B cell (primary cell): Measurements from ENCODE around the gene KISS1. TPM values are rescaled to one million over a fixed set of nuclear protein-coding genes. Genes with fewer than 3 reads are reported as not detected.

Experiments used
- ATAC-seq: fragments of 200-7000 bp; cut with Tn5 transposase; one replicate; pipeline ENCODE4 v1.10.0; 2021; ENCODE audit warnings: low read depth, mild to moderate bottlenecking, moderate number of reproducible peaks, moderate library complexity
- CTCF ChIA-PET: fragments of 350-600 bp; sonication (Branson Sonifier 250); formaldehyde crosslinking; loops from one replicate; lab custom pipeline; 2021; ENCODE audit warnings: antibody characterized with exemption, inconsistent platforms; lab: Charles Lee
- POLR2A ChIA-PET: fragments of 350-600 bp; sonication (Branson Sonifier 250); formaldehyde crosslinking; loops from one replicate; lab custom pipeline; 2021; ENCODE audit warnings: antibody characterized with exemption; lab: Charles Lee
- DNase-seq: peaks from one replicate; pipeline ENCODE4 v3.0.0; 2013
- H2AFZ ChIP-seq: 2 replicates; pipeline ENCODE4 v1.6.1; 2012; ENCODE audit warnings: mild to moderate bottlenecking, low read depth, low read length; ENCODE audit not compliant: insufficient read depth, poor library complexity, severe bottlenecking
- H3K27ac ChIP-seq, 2 donors: 1 replicate in 1 of 2; 2 replicates in 1 of 2; pipeline ENCODE4 v1.5.1; 2012 to 2013; ENCODE audit warnings: low read length in 2 of 2, mild to moderate bottlenecking in 2 of 2, moderate library complexity in 1 of 2
- H3K27me3 ChIP-seq, 4 experiments: fragments of 200-600 bp in 1 of 4; sonication (generic) in 1 of 4; replicated peaks in 1 of 4; 1 replicate in 2 of 4; 2 replicates in 2 of 4; pipeline versions ENCODE4 v1.6.1 to v1.7.0; 2013 to 2016; ENCODE audit warnings: low read length in 3 of 4, mild to moderate bottlenecking in 2 of 4, mixed read lengths in 1 of 4, moderate library complexity in 1 of 4; ENCODE audit not compliant: insufficient read depth in 4 of 4, control insufficient read depth in 3 of 4; ENCODE audit errors: control extremely low read depth in 1 of 4
- H3K36me3 ChIP-seq, 2 experiments: replicated peaks in 1 of 2; 1 replicate in 1 of 2; 2 replicates in 1 of 2; pipeline versions ENCODE4 v1.6.1 to v1.7.1; 2013; ENCODE audit warnings: low read length in 1 of 2; ENCODE audit not compliant: insufficient read depth in 2 of 2, control insufficient read depth in 1 of 2; ENCODE audit errors: control extremely low read depth in 1 of 2, extremely low read depth in 1 of 2
- H3K4me1 ChIP-seq, 2 donors: fragments of 200-600 bp in 1 of 2; sonication (generic) in 1 of 2; 1 replicate in 1 of 2; 2 replicates in 1 of 2; pipeline versions ENCODE4 v1.5.1 to v1.6.1; 2013 to 2017; ENCODE audit warnings: low read length in 2 of 2; ENCODE audit not compliant: control insufficient read depth in 2 of 2, insufficient read depth in 2 of 2
- H3K4me2 ChIP-seq: replicated peaks from 2 replicates; pipeline ENCODE3; 2012; ENCODE audit warnings: mild to moderate bottlenecking, low read depth, low read length; ENCODE audit not compliant: poor library complexity, severe bottlenecking
- H3K4me3 ChIP-seq, 5 experiments: fragments of 200-600 bp in 1 of 5; sonication (generic) in 1 of 5; 1 replicate in 3 of 5; 2 replicates in 2 of 5; pipeline versions ENCODE4 v1.5.1 to v1.7.0; 2011 to 2016; ENCODE audit warnings: low read length in 4 of 5, mild to moderate bottlenecking in 4 of 5, low read depth in 2 of 5, control low read depth in 1 of 5, moderate library complexity in 1 of 5; ENCODE audit not compliant: insufficient read depth in 1 of 5; ENCODE audit errors: control extremely low read depth in 1 of 5, extremely low read depth in 1 of 5
- H3K79me2 ChIP-seq: fragments of 200-600 bp; sonication (generic); one replicate; pipeline ENCODE4 v1.6.0; 2016; ENCODE audit warnings: low read length; ENCODE audit not compliant: control insufficient read depth, insufficient read depth
- H3K9ac ChIP-seq: fragments of 200-600 bp; sonication (generic); 2 replicates; pipeline ENCODE4 v1.6.1; 2017; ENCODE audit warnings: mild to moderate bottlenecking, low read length, moderate library complexity
- H3K9me3 ChIP-seq, 3 donors: one replicate each; pipeline versions ENCODE4 v1.6.1 to v1.7.1; 2013; ENCODE audit warnings: low read length in 2 of 3; ENCODE audit not compliant: control insufficient read depth in 2 of 3, insufficient read depth in 1 of 3; ENCODE audit errors: control extremely low read depth in 1 of 3
- H4K20me1 ChIP-seq: 2 replicates; pipeline ENCODE4 v1.6.0; 2012; ENCODE audit warnings: mild to moderate bottlenecking, low read length; ENCODE audit not compliant: insufficient read depth, control insufficient read depth, poor library complexity, severe bottlenecking
- H3K27ac Mint-ChIP-seq: one replicate; pipeline ENCODE4 v1.8.0; 2021; ENCODE audit warnings: mixed read lengths
- H3K27me3 Mint-ChIP-seq: one replicate; pipeline ENCODE4 v1.8.0; 2021; ENCODE audit warnings: mixed read lengths
- H3K4me1 Mint-ChIP-seq: one replicate; pipeline ENCODE4 v1.8.0; 2021; ENCODE audit warnings: mixed read lengths
- H3K4me3 Mint-ChIP-seq: one replicate; pipeline ENCODE4 v1.8.0; 2021; ENCODE audit warnings: mixed read lengths
- H3K9me3 Mint-ChIP-seq: one replicate; pipeline ENCODE4 v1.8.0; 2022; ENCODE audit warnings: mixed read lengths; ENCODE audit not compliant: insufficient read depth
- CTCF ChIP-seq: fragments of 200-600 bp; IDR thresholded peaks from one replicate; pipeline ENCODE4 v1.8.0; 2022; ENCODE audit warnings: antibody characterized with exemption, mild to moderate bottlenecking
- EZH2 ChIP-seq: IDR thresholded peaks from 2 replicates; pipeline ENCODE4 v1.6.1; 2012; ENCODE audit warnings: borderline replicate concordance, low read depth, mild to moderate bottlenecking, moderate library complexity, low read length; ENCODE audit not compliant: insufficient read depth, poor library complexity, severe bottlenecking
- WGBS: methylation state at CpG from one replicate; pipeline ENCODE4 v1.1.5; 2013; ENCODE audit warnings: missing lambda C conversion rate; ENCODE audit not compliant: insufficient coverage; 5-methylcytosine and 5-hydroxymethylcytosine counted together
- intact Hi-C: fragments of 100-400 bp; cut with micrococcal nuclease; formaldehyde crosslinking; loops from one replicate; pipeline ENCODE4 v1.10.0; 2022
- polyA plus RNA-seq: library from polyadenylated mRNA; depleted of rRNA; stranded (reverse); fragments of >200 nt; gene quantifications from 2 replicates; pipeline ENCODE4 v1.2.3, GENCODE V29; 2012
- total RNA-seq, 2 donors: library from RNA; stranded (reverse); fragments of 120-200 nt in 1 of 2; gene quantifications; 1 replicate in 1 of 2; 2 replicates in 1 of 2; pipeline versions ENCODE4 v1.2.3 to v1.2.4, GENCODE V29; 2013 to 2022

The KISS1 gene
- total and polyA plus RNA-seq, 2 donors (not counting 1 experiment from before 2014, with no cell fraction given): not detected

GRCh38 chr1:204167730-204168129 lies 28.6 kb downstream of the KISS1 start:
- peaks cover 10% of the 10 kb centered on the region for H3K27me3 Mint-ChIP-seq
- ATAC-seq: no peak
- H2AFZ ChIP-seq: no peak overlapping the region
- H3K27me3 ChIP-seq: peaks cover 0 to 9% (median 2%) of the 10 kb centered on the region in 4 experiments
- no peak for TF ChIP-seq CTCF
- no peak for TF ChIP-seq EZH2
- H3K4me1 ChIP-seq: no peaks in the 10 kb centered on the region
- no peak overlapping the region for H3K4me3 Mint-ChIP-seq
- intact Hi-C loops: no loop called here
- H3K9ac ChIP-seq: no peak overlapping the region
- no peak overlapping the region for H3K27ac ChIP-seq
- ChIA-PET CTCF (interaction anchor here (1.1 to 1.5 kb wide), 4 partner anchors 11 to 195 kb away, joined by 3 to 5 read pairs (median 4); partner anchors contain the start of gene ETNK2), POLR2A (no interaction called here)
- DNase-seq: no peak
- no peak overlapping the region for H3K4me2 ChIP-seq
- H3K9me3 Mint-ChIP-seq: peaks cover 12% of the 10 kb centered on the region
- no peak overlapping the region for H3K4me3 ChIP-seq
- H4K20me1 ChIP-seq: no peaks in the 10 kb centered on the region
- no peaks in the 10 kb centered on the region for H3K4me1 Mint-ChIP-seq
- H3K36me3 ChIP-seq: no peaks in the 10 kb centered on the region
- H3K79me2 ChIP-seq: no peaks in the 10 kb centered on the region
- WGBS: 88% methylated on average over 3 of the region's 5 CpGs
- H3K9me3 ChIP-seq: peaks cover 11 to 41% (median 37%) of the 10 kb centered on the region in 3 donors
- H3K27ac Mint-ChIP-seq: no peak overlapping the region

GRCh38 chr1:204166219-204166618 lies 30.1 kb downstream of the KISS1 start, which contains the start of gene REN:
TSS of gene REN (minus strand) at chr1:204166337. CDS start at chr1:204166293, 44 bp downstream.
- ATAC-seq: no peak
- Histone ChIP-seq H3K79me2 (no peaks in the 10 kb centered on the region), H3K4me2 (no peak within 1 kb of the TSS), H4K20me1 (no peaks in the 10 kb centered on the region), H3K9me3 (peaks cover 11 to 33% (median 31%) of the 10 kb centered on the region in 3 donors), H2AFZ (no peak within 1 kb of the TSS), H3K27ac (no peak within 1 kb of the TSS), H3K4me1 (no peaks in the 10 kb centered on the region), H3K4me3 (no peak within 1 kb of the TSS), H3K36me3 (no peaks in the 10 kb centered on the region), H3K9ac (no peak within 1 kb of the TSS), H3K27me3 (peaks cover 0 to 12% (median 3%) of the 10 kb centered on the region in 4 experiments)
- ChIA-PET POLR2A (no interaction called here), CTCF (interaction anchor here (0.6 to 1.5 kb wide), 3 partner anchors 41 to 559 kb away, joined by 4 to 5 read pairs (median 5); no protein-coding TSS in a partner anchor)
- DNase-seq: no peak
- H3K27me3 Mint-ChIP-seq: peaks cover 13% of the 10 kb centered on the region
- intact Hi-C loops: no loop called here
- peaks cover 8% of the 10 kb centered on the region for H3K9me3 Mint-ChIP-seq
- H3K4me3 Mint-ChIP-seq: no peak within 1 kb of the TSS
- no peak within 1 kb of the TSS for H3K27ac Mint-ChIP-seq
- TF ChIP-seq EZH2 (no peak), CTCF (no peak)
- WGBS: 33% methylated on average over 5 of the region's 5 CpGs
- H3K4me1 Mint-ChIP-seq: no peaks in the 10 kb centered on the region
